ENCODE data around the gene ZFYVE28. TPM values are rescaled to one million over a fixed set of nuclear protein-coding genes. Genes with fewer than 3 reads are reported as not detected.

ZFYVE28 gene
- total RNA-seq, 1 donor from 2014 or later = 1.3 TPM

- H3K27me3 ChIP-seq (ENCODE audit: control insufficient read depth, insufficient read depth, low read length) = no peaks in the 10 kb centered on the region
- H3K36me3 ChIP-seq (ENCODE audit: control insufficient read depth, insufficient read depth, low read length) = no peaks in the 10 kb centered on the region
- TF ChIP-seq CTCF (IDR thresholded peaks at IDR 0.05; ENCODE audit: insufficient read depth, low read length, severe bottlenecking) = no peak
- no peak for FAIRE-seq
- DNase-seq (ENCODE audit: low read depth) = no peak
- H3K4me3 ChIP-seq (ENCODE audit: low read depth, low read length) = no peak overlapping the region
Measured at GRCh38 chr4:2461246-2461960, 43.0 kb upstream of the ZFYVE28 start.

- TF ChIP-seq CTCF (IDR thresholded peaks at IDR 0.05; ENCODE audit: insufficient read depth, low read length, severe bottlenecking) = no peak
- DNase-seq (ENCODE audit: low read depth) (no peak), FAIRE-seq (peak; percentile 7)
- Histone ChIP-seq H3K4me3 (ENCODE audit: low read depth, low read length) (no peak overlapping the region), H3K27me3 (ENCODE audit: control insufficient read depth, insufficient read depth, low read length) (no peaks in the 10 kb centered on the region), H3K36me3 (ENCODE audit: control insufficient read depth, insufficient read depth, low read length) (no peaks in the 10 kb centered on the region)
Measured at GRCh38 chr4:2459589-2460349, 41.3 kb upstream of the ZFYVE28 start.

GRCh38 chr4:2458546-2459491 lies 40.4 kb upstream of the ZFYVE28 start:
- Histone ChIP-seq H3K27me3 (ENCODE audit: control insufficient read depth, insufficient read depth, low read length) (no peaks in the 10 kb centered on the region), H3K4me3 (ENCODE audit: low read depth, low read length) (no peak overlapping the region), H3K36me3 (ENCODE audit: control insufficient read depth, insufficient read depth, low read length) (no peaks in the 10 kb centered on the region)
- no peak for TF ChIP-seq CTCF (IDR thresholded peaks at IDR 0.05; ENCODE audit: insufficient read depth, low read length, severe bottlenecking)
- no peak for DNase-seq (ENCODE audit: low read depth)
- FAIRE-seq = no peak

GRCh38 chr4:2457481-2458295 lies 39.2 kb upstream of the ZFYVE28 start:
- FAIRE-seq (no peak), DNase-seq (ENCODE audit: low read depth) (no peak)
- Histone ChIP-seq H3K36me3 (ENCODE audit: control insufficient read depth, insufficient read depth, low read length) (no peaks in the 10 kb centered on the region), H3K27me3 (ENCODE audit: control insufficient read depth, insufficient read depth, low read length) (no peaks in the 10 kb centered on the region), H3K4me3 (ENCODE audit: low read depth, low read length) (no peak overlapping the region)
- TF ChIP-seq CTCF (IDR thresholded peaks at IDR 0.05; ENCODE audit: insufficient read depth, low read length, severe bottlenecking) = no peak
